Measurements from ENCODE around the gene SOX11. TPM values are rescaled to one million over a fixed set of nuclear protein-coding genes. Genes with fewer than 3 reads are reported as not detected.

SOX11 gene
- total RNA-seq, 1 experiment from 2014 or later = 24.8 TPM

- Mint-ChIP-seq H3K36me3 (peaks cover 7% of the 10 kb centered on the region), H3K9me3 (peaks cover 20% of the 10 kb centered on the region), H3K4me1 (peaks cover 6% of the 10 kb centered on the region), H3K27ac (no peak overlapping the region), H3K27me3 (ENCODE audit: low read depth) (peaks cover 5% of the 10 kb centered on the region; the same call in 1 of the 2 replicates), H3K4me3 (no peak overlapping the region)
- DNase-seq (ENCODE audit: low spot score) = no peak
- TF ChIP-seq GRHL2 (CRISPR knock-in tag; IDR thresholded peaks at IDR 0.05; ENCODE audit: insufficient replicate concordance, severe bottlenecking) (no peak), CREM (CRISPR knock-in tag; IDR thresholded peaks at IDR 0.05) (no peak), MXD4 (CRISPR knock-in tag; IDR thresholded peaks at IDR 0.05; ENCODE audit: borderline replicate concordance) (no peak), ATF2 (CRISPR knock-in tag; IDR thresholded peaks at IDR 0.05; ENCODE audit: borderline replicate concordance, low read depth) (no peak), IRF1 (CRISPR knock-in tag; IDR thresholded peaks at IDR 0.05) (no peak), ZSCAN18 (CRISPR knock-in tag; IDR thresholded peaks at IDR 0.05) (no peak), AR (CRISPR knock-in tag; IDR thresholded peaks at IDR 0.05) (no peak), PRRX2 (CRISPR knock-in tag; IDR thresholded peaks at IDR 0.05) (no peak), ZNF512 (CRISPR knock-in tag; IDR thresholded peaks at IDR 0.05; ENCODE audit: borderline replicate concordance) (no peak), HMGXB4 (CRISPR knock-in tag; IDR thresholded peaks at IDR 0.05) (no peak), ZNF423 (CRISPR knock-in tag; IDR thresholded peaks at IDR 0.05) (no peak), TP53 (CRISPR knock-in tag; IDR thresholded peaks at IDR 0.05) (no peak), E2F4 (CRISPR knock-in tag; IDR thresholded peaks at IDR 0.05; ENCODE audit: borderline replicate concordance, low read depth) (no peak)
- no peak for ATAC-seq
- ChIA-PET POLR2A (no interaction called here), CTCF (no interaction called here)
Measured at GRCh38 chr2:5713101-5713500, 20.9 kb downstream of the SOX11 start.

All from WTC11 (cell line).